Large intestine (tissue), 3 donors: ENCODE data around the gene SYT6. TPM values are rescaled to one million over a fixed set of nuclear protein-coding genes. Genes with fewer than 3 reads are reported as not detected.
"Not testable (repeated sequence)": the region's sequence is repeated elsewhere in the genome, so short reads cannot be mapped to it uniquely, and the experiment has no call there.

Source experiments
- DNase-seq, 2 donors: peaks; one replicate each; pipeline versions ENCODE4 v3.0.0 to v3.0.0-alpha.2; 2013
- H3K27ac ChIP-seq: one replicate; pipeline ENCODE4 v1.5.1; 2013; ENCODE audit warnings: low read length
- H3K27me3 ChIP-seq: 2 replicates; pipeline ENCODE4 v1.6.1; 2013; ENCODE audit warnings: low read length; ENCODE audit not compliant: control insufficient read depth, insufficient read depth
- H3K36me3 ChIP-seq: 2 replicates; pipeline ENCODE4 v1.6.1; 2013; ENCODE audit warnings: low read length; ENCODE audit not compliant: control insufficient read depth, insufficient read depth
- H3K4me1 ChIP-seq: one replicate; pipeline ENCODE4 v1.6.1; 2013; ENCODE audit warnings: low read length; ENCODE audit not compliant: control insufficient read depth, insufficient read depth
- H3K4me3 ChIP-seq: one replicate; pipeline ENCODE4 v1.5.1; 2013; ENCODE audit warnings: low read length
- H3K9me3 ChIP-seq: one replicate; pipeline ENCODE4 v1.6.1; 2013; ENCODE audit warnings: mild to moderate bottlenecking, low read depth, low read length, moderate library complexity; ENCODE audit not compliant: control insufficient read depth
- WGBS: methylation state at CpG from one replicate; pipeline ENCODE4 v1.1.5; 2013; ENCODE audit warnings: low lambda C conversion rate; ENCODE audit not compliant: insufficient coverage; 5-methylcytosine and 5-hydroxymethylcytosine counted together
- polyA plus RNA-seq: library from polyadenylated mRNA; unstranded; fragments of 120-200 nt; gene quantifications from one replicate; pipeline ENCODE4 v1.2.1, GENCODE V29; 2013

Gene SYT6
- polyA plus RNA-seq, 1 donor = 0.76 TPM

GRCh38 chr1:114075105-114075504, 78.6 kb downstream of the SYT6 start:
- H3K27ac ChIP-seq = no peak overlapping the region
- no peak for DNase-seq
- peaks cover 2% of the 10 kb centered on the region for H3K9me3 ChIP-seq
- H3K4me3 ChIP-seq = no peak overlapping the region
- no peaks in the 10 kb centered on the region for H3K36me3 ChIP-seq
- H3K4me1 ChIP-seq = no peaks in the 10 kb centered on the region
- no peaks in the 10 kb centered on the region for H3K27me3 ChIP-seq
- no CpG with 5 or more reads among the region's 2 CpGs for WGBS

DNA sequence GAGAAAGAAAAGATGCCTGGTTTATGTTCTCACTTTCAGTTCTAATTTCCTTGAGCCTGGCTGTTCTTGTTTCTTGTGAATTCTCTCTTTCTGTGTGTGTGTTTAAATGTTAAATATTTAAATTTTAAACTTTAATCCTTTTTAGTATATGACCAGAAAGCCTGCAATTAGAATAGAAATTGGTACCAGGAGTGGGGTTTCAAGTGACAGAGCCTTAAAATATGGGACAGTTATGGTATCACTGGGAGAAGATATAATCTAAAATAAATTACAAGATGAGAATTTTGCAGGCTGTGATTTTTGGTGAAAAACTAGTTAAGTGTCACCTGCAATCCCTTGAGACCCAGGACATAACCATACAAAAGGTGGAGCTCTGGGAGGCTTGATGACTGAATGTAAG, 81.4 kb downstream of the SYT6 start:
- Histone ChIP-seq H3K4me3 (no peak overlapping the region), H3K36me3 (no peaks in the 10 kb centered on the region), H3K9me3 (peaks cover 2% of the 10 kb centered on the region), H3K27me3 (no peaks in the 10 kb centered on the region), H3K4me1 (no peaks in the 10 kb centered on the region), H3K27ac (no peak overlapping the region)
- DNase-seq = no peak

- not testable (repeated sequence) for H3K4me1 ChIP-seq, H3K9me3 ChIP-seq, H3K4me3 ChIP-seq, H3K27me3 ChIP-seq, DNase-seq, H3K27ac ChIP-seq, H3K36me3 ChIP-seq
These were observed 83.9 kb downstream of the SYT6 start for GRCh38 chr1:114069762-114070161.

DNA sequence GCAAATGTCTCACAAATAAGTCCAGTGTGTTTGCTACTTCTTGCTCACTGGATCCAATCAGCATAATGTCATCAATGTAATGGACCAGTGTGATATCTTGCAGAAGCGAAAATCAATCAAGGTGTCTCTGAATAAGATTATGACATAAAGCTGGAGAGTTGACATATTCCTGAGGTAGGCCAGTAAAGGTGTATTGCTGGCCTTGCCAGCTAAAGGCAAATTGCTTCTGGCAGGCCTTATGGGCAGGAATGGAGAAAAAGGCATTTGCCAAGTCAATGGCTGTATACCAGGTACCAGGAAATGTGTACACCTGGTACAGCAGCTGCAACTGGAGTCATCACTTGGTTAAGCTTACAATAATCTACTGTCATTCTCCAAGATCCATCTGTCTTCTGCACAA, 85.0 kb downstream of the SYT6 start:
- DNase-seq, H3K4me3 ChIP-seq, H3K9me3 ChIP-seq, H3K27ac ChIP-seq, H3K27me3 ChIP-seq, H3K36me3 ChIP-seq, H3K4me1 ChIP-seq: not testable (repeated sequence)
- WGBS = no CpG with 5 or more reads among the region's 1 CpG

DNA sequence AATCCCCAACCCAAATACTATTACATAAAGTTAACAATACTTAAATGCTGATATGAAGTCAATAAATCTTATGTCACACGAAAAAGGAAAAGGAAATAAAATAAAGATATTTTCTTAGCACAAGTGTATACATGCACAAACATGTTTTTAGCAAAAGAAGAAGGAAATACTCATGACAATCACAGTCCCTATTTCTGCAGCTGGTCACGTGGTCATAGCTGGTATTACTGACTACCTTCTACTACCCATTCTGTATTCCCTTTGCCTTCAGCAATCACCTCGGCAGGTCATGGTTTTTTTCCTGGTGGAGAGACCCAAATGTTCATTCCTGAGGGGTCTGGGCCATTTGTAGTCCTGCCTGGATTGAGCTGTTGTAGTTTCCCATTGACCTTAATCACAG, 88.0 kb downstream of the SYT6 start:
- H3K27me3 ChIP-seq, H3K27ac ChIP-seq, H3K4me1 ChIP-seq, H3K36me3 ChIP-seq, H3K4me3 ChIP-seq, H3K9me3 ChIP-seq, DNase-seq: not testable (repeated sequence)
- WGBS = no CpG with 5 or more reads among the region's 3 CpGs

DNA sequence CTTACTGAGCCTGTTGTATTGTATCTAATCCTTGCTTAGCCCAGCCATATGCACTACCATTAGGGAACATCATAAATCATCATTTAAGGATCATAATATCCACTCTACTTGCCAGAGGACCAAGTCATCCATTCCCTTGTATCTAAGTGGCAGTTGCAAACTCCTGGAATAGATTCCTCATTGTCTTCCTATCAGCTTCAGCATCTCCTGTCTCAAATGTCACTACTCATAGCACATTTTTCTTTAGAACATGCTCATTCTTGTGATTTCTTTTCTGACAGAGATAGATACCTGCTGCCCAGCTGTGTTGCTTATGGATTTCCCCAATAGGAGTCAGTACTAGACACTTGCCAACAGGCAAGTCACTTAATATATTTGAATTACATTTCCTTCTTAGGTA, 90.1 kb downstream of the SYT6 start:
- no peaks in the 10 kb centered on the region for H3K4me1 ChIP-seq
- no peaks in the 10 kb centered on the region for H3K27me3 ChIP-seq
- H3K4me3 ChIP-seq = no peak overlapping the region
- no peak overlapping the region for H3K27ac ChIP-seq
- H3K36me3 ChIP-seq = no peaks in the 10 kb centered on the region
- H3K9me3 ChIP-seq = peaks cover 6% of the 10 kb centered on the region
- DNase-seq = no peak

- H3K4me3 ChIP-seq = no peak overlapping the region
- H3K27ac ChIP-seq = no peak overlapping the region
- H3K27me3 ChIP-seq = no peaks in the 10 kb centered on the region
- no CpG with 5 or more reads among the region's 8 CpGs for WGBS
- H3K9me3 ChIP-seq = peaks cover 6% of the 10 kb centered on the region
- H3K36me3 ChIP-seq = no peaks in the 10 kb centered on the region
- no peak for DNase-seq
- no peaks in the 10 kb centered on the region for H3K4me1 ChIP-seq
These were observed 91.1 kb downstream of the SYT6 start for GRCh38 chr1:114062477-114063099.

DNA sequence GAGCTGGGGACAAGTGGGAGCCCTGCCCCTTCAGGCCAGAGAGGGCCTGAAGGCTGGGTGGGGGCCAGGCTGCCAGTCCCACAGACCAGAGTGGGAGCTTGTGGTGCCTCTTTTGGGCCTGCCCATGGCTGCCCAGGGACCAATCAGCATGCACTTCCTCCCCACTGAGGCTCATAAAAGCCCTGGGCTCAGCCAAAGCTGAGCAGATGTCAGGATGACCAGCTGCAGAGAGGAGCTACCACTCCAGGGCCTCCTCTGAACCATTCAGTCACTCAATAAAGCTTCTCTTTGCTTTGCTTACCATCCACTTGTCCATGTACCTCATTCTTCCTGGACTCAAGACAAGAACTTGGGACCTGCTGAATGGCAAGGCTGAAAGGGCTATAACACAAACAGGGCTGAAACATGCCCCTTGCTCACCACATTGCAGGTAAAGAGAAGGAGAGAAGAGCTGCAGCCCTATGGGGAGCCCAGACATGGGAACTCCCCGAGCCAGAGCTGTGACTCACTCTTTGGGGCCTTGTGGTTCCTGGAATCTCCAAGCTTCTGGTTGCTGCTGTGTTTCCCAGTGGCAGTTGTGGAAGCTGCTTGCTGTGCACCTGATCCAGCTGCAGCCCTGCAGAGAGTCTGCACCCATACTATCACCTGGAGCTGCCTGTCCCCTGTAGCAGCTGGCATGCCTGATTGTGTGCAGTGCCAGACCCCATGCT, 92.4 kb downstream of the SYT6 start:
- no peaks in the 10 kb centered on the region for H3K4me1 ChIP-seq
- no peak for DNase-seq
- no CpG with 5 or more reads among the region's 1 CpG for WGBS

DNA sequence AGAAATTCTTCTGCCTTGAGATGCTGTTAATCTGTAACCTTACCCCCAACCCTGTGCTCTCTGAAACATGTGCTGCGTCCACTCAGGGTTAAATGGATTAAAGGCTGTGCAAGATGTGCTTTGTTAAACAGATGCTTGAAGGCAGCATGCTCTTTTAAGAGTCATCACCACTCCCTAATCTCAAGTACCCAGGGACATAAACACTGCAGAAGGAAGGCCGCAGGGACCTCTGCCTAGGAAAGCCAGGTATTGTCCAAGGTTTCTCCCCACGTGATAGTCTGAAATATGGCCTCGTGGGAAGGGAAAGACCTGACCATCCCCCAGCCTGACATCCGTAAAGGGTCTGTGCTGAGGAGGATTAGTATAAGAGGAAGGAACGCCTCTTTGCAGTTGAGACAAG, 95.4 kb downstream of the SYT6 start:
- H3K4me3 ChIP-seq, H3K4me1 ChIP-seq, H3K27me3 ChIP-seq, H3K27ac ChIP-seq, H3K36me3 ChIP-seq, DNase-seq, H3K9me3 ChIP-seq: not testable (repeated sequence)
- WGBS = no CpG with 5 or more reads among the region's 6 CpGs

More for the DNA sequence above, 92.4 kb downstream of the SYT6 start:
- Histone ChIP-seq H3K27ac (no peak overlapping the region), H3K27me3 (no peaks in the 10 kb centered on the region), H3K36me3 (no peaks in the 10 kb centered on the region), H3K9me3 (peaks cover 6% of the 10 kb centered on the region), H3K4me3 (no peak overlapping the region)

GRCh38 chr1:114054148-114054547, 99.5 kb downstream of the SYT6 start:
- no peak overlapping the region for H3K4me3 ChIP-seq
- no peaks in the 10 kb centered on the region for H3K36me3 ChIP-seq
- no peaks in the 10 kb centered on the region for H3K4me1 ChIP-seq
- no peak for DNase-seq
- no peaks in the 10 kb centered on the region for H3K27me3 ChIP-seq
- H3K9me3 ChIP-seq = no peaks in the 10 kb centered on the region
- no peak overlapping the region for H3K27ac ChIP-seq
- WGBS = no CpG with 5 or more reads among the region's 2 CpGs

DNA sequence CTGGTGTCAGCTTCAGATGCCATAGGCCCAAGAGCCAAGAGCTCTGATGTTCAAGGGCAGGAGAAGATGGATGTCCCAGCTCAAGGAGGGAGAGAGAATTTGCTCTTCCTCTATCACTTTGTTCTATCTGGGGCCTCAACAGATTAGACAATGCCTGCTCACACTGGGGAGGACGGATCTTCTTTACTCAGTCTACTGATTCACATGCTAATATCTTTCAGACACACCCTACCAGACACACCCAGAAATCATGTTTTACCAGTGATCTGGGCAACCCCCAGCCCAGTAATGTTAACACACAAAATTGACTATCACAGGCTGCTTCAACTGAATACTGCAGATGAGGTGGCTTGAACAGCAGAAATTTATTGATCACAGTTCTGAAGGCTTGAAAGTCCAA, 105.4 kb downstream of the SYT6 start:
- no peaks in the 10 kb centered on the region for H3K4me1 ChIP-seq
- H3K27ac ChIP-seq = no peak overlapping the region
- WGBS = no CpG with 5 or more reads among the region's 1 CpG
- no peaks in the 10 kb centered on the region for H3K36me3 ChIP-seq
- DNase-seq = no peak
- H3K9me3 ChIP-seq = no peaks in the 10 kb centered on the region
- no peak overlapping the region for H3K4me3 ChIP-seq
- no peaks in the 10 kb centered on the region for H3K27me3 ChIP-seq
